HFF-Myc (cell line): ENCODE data around the gene STT3A.
"Not testable (repeated sequence)": the region's sequence is repeated elsewhere in the genome, so short reads cannot be mapped to it uniquely, and the experiment has no call there.

ENCODE experiments used
- DNase-seq: peaks from one replicate; pipeline ENCODE4 v3.0.0-alpha.2; 2011; ENCODE audit warnings: low read depth; ENCODE audit errors: extremely low read depth
- H3K4me3 ChIP-seq: replicated peaks from 2 replicates; pipeline ENCODE4 v1.5.1; 2011; ENCODE audit warnings: low read depth, mild to moderate bottlenecking, control low read depth, low read length
- TF ChIP-seq, protein P1 (sequence below): IDR thresholded peaks from 2 replicates; pipeline ENCODE4 v1.5.1; 2012; ENCODE audit warnings: mild to moderate bottlenecking, low read depth, low read length, control low read depth; ENCODE audit errors: missing control alignments

The STT3A gene

GRCh38 chr11:125569915-125570621 is 22.6 kb upstream of the STT3A start:
- DNase-seq = no peak
- TF ChIP-seq, protein P1, sequence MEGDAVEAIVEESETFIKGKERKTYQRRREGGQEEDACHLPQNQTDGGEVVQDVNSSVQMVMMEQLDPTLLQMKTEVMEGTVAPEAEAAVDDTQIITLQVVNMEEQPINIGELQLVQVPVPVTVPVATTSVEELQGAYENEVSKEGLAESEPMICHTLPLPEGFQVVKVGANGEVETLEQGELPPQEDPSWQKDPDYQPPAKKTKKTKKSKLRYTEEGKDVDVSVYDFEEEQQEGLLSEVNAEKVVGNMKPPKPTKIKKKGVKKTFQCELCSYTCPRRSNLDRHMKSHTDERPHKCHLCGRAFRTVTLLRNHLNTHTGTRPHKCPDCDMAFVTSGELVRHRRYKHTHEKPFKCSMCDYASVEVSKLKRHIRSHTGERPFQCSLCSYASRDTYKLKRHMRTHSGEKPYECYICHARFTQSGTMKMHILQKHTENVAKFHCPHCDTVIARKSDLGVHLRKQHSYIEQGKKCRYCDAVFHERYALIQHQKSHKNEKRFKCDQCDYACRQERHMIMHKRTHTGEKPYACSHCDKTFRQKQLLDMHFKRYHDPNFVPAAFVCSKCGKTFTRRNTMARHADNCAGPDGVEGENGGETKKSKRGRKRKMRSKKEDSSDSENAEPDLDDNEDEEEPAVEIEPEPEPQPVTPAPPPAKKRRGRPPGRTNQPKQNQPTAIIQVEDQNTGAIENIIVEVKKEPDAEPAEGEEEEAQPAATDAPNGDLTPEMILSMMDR = no peak

GRCh38 chr11:125570952-125571351 is 21.7 kb upstream of the STT3A start:
- DNase-seq = no peak
- peak overlapping the region; percentile 99 for H3K4me3 ChIP-seq
- TF ChIP-seq, protein P1 = no peak

More at GRCh38 chr11:125569915-125570621, 22.6 kb upstream of the STT3A start:
- H3K4me3 ChIP-seq = peak overlapping the region; percentile 99

GRCh38 chr11:125572916-125573315 is 19.7 kb upstream of the STT3A start:
- no peak overlapping the region for H3K4me3 ChIP-seq
- TF ChIP-seq, protein P1 = no peak
- no peak for DNase-seq

DNA sequence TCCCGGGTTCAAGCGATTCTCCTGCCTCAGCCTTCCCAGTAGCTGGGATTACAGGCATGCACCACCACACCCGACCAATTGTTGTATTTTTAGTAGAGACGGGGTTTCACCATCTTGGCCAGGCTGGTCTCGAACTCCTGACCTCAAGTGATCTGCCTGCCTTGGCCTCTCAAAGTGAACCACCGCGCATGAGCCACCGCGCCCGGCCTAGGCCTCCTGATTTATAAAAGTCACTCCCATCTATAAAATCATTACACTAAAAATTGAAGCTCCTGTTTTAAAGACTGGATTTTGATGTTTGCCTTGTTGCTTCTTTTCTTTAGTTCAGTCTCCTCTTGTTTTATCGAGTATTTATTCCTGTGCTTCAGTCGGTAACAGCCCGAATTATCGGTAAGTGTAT is 15.5 kb upstream of the STT3A start:
- not testable (repeated sequence) for H3K4me3 ChIP-seq, DNase-seq

DNA sequence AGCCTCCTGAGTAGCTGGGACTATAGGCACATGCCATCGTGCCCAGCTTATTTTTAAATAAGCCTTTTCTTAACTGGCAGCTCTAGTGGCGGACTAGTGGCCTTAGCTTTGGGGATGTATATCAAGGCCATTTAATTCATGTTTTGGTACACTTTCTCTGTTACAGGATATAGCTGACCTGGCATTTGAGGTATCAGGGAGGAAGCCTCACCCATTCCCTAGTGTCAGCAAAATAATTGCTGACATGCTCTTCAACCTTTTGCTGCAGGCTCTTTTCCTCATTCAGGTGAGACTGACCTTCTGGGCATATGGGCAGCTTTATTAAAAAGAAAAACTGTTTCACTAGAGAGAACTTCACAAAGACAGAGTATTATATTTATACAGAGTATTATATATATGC is 13.9 kb upstream of the STT3A start:
- H3K4me3 ChIP-seq = no peak overlapping the region
- no peak for DNase-seq
- TF ChIP-seq, protein P1 = no peak

DNA sequence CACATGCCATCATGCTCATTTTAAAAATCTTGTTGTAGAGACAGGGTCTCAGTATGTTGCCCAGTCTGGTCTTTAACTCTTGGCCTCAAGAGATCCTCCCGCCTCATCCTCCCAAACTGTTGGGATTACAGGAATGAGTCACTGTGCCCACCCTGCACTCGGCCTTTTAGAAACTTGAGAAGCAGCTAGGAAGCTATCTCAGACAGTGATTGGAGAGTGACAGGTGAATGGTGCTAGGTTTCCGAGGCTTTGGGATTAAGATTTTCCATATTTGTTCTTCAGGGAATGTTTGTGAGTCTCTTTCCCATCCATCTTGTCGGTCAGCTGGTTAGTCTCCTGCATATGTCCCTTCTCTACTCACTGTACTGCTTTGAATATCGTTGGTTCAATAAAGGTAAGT is 12.8 kb upstream of the STT3A start:
- TF ChIP-seq, protein P1 = no peak
- H3K4me3 ChIP-seq = no peak overlapping the region
- DNase-seq = no peak

- TF ChIP-seq, protein P1 = no peak
- H3K4me3 ChIP-seq = no peak overlapping the region
- no peak for DNase-seq
Measured at GRCh38 chr11:125583496-125583895, 9.2 kb upstream of the STT3A start.
